Measurements from ENCODE around the gene GALNTL6.

Gene GALNTL6

DNA sequence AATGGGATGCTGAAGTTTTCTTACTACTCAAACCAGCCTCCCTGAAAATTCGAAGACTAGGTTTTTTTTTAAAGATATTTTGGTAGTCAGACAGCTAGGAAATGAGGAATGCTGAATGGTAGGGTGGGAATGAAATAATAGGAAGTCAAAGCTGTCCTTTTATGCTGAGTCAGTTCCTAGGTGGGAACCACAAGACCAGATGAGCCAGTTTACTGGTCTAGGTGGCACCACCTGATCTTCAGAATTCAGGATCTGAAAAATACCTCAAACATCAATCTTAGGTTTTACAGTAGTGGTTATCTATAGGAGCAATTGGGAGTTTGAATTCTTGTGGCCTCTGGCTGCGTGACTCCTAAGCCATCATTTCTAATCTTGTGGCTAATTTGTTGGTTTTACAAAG is 1172.3 kb downstream of the GALNTL6 start:
- Mint-ChIP-seq H3K9me3 (no peaks in the 10 kb centered on the region), H3K27me3 (ENCODE audit: low read depth) (no peaks in the 10 kb centered on the region), H3K27ac (no peak overlapping the region), H3K4me1 (ENCODE audit: low read depth) (no peaks in the 10 kb centered on the region), H3K36me3 (ENCODE audit: low read depth) (no peaks in the 10 kb centered on the region), H3K4me3 (no peak overlapping the region)
- no peak for DNase-seq (ENCODE audit: low spot score)

DNA sequence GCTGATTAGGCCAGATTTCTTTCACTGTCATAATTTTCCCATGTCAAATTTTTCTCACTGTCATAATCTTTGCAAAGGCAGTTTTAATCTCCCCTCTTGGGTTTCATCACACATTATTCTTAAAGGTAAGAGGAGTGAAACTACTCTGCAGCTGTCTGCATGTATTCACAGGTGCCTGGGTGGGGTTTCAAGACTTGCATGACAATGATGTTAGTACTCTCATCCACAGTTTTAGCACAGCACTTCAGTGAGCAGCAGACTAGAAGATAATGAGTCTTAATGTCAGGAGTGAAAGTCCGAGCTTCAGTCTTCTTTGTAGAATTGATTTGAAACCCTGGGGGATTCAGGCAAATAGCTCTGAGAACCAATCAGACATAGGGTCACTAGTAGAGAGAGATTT is 1172.9 kb downstream of the GALNTL6 start:
- Mint-ChIP-seq H3K27ac (no peak overlapping the region), H3K9me3 (no peaks in the 10 kb centered on the region), H3K4me3 (no peak overlapping the region), H3K4me1 (ENCODE audit: low read depth) (no peaks in the 10 kb centered on the region), H3K36me3 (ENCODE audit: low read depth) (no peaks in the 10 kb centered on the region), H3K27me3 (ENCODE audit: low read depth) (no peaks in the 10 kb centered on the region)
- no peak for DNase-seq (ENCODE audit: low spot score)

DNA sequence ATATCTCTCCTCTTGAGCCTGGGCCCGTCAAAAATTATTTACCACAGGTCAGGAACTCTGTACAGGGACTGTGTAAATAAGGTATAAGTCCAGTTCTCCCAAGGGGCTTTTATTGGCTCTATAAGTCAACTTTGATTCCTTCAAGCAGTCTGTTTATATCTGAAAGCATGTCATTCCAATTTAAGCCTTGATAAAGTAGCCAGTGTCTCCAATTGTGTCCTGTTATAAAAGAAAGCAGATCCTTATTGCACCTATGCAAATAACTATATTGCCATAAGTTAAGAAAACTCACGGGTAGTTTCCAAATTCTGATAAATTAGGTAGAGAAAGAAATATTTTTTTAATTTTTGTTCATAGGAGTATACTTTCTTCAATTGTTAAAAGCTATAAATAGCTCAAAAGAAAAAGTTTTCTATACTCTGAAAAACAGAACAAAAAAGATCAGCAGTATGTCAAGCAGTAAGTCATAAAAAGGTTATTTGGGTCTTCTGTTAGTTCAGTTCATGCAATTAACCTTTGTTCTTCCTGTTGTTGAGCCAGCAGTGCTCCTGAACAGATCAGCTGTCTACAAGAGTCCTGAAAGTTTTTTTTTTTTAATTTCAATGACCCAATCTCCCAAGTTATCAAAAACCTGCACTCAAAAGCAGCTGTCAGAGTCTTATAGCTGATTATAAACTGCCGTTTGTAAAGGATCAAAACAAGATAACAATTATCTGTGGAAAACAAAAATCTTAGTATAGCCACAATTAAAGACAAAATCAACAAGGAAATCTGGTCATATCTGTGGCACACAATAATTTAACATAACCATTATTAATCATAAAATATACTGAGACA is 1177.0 kb downstream of the GALNTL6 start:
- H3K27me3 Mint-ChIP-seq (ENCODE audit: low read depth): no peaks in the 10 kb centered on the region
- no peaks in the 10 kb centered on the region for H3K9me3 Mint-ChIP-seq
- DNase-seq (ENCODE audit: low spot score): no peak
- no peak overlapping the region for H3K4me3 Mint-ChIP-seq
- no peaks in the 10 kb centered on the region for H3K36me3 Mint-ChIP-seq (ENCODE audit: low read depth)
- H3K27ac Mint-ChIP-seq: no peak overlapping the region
- no peaks in the 10 kb centered on the region for H3K4me1 Mint-ChIP-seq (ENCODE audit: low read depth)

DNA sequence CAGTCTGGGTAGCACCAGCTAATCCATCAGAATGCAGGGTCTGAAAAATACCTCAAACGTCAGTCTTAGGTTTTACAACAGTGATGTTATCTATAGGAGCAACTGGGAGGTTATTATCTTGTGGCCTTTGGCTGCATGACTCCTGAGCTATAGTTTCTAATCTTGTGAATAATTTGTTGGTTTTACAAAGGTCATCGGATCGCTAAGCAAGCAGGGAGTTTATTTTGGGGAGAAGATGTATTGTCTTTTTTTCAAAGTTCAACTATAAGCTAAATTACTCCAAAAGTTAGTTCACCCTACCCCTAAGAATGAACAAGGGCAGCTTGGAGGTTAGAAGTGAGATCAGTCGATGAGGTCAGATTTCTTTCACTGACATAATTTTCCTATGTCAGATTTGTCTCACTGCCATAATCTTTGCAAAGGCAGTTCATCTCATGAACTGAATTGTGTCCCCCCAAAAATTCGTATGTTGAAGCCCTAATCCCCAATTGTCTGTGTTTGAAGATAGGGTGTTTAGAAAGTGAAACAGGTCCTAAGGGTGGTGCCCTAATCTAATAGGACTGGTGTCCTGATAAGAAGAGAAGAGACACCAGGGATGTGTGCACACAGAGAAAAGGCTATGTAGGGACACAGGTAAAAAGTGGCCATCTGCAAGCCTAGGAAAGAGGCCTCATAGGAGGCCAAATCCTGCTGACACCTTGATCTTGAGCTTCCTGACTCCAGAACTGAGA is 1179.6 kb downstream of the GALNTL6 start:
- no peaks in the 10 kb centered on the region for H3K27me3 Mint-ChIP-seq (ENCODE audit: low read depth)
- no peaks in the 10 kb centered on the region for H3K9me3 Mint-ChIP-seq
- H3K4me1 Mint-ChIP-seq (ENCODE audit: low read depth): no peaks in the 10 kb centered on the region
- no peak overlapping the region for H3K4me3 Mint-ChIP-seq
- H3K27ac Mint-ChIP-seq: no peak overlapping the region
- DNase-seq (ENCODE audit: low spot score): no peak
- no peaks in the 10 kb centered on the region for H3K36me3 Mint-ChIP-seq (ENCODE audit: low read depth)

DNA sequence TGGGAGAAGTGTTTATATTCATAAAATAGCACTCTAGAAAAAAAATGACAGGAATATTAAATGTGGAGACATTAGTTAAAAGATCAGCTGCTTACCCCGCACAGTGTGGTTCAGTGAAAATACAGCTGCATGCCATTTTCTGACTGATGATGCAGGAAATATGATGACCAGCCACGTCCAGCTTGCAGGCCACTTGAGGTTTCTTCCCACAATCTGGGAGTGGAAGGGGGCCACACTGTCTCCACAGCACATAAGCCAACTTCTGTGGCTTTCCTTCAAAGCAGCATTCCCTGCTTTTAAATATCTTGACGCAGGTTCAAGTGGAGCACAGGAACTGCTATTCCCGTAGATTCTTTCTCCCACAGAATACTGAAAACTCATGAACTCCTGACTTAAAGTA is 1182.0 kb downstream of the GALNTL6 start:
- Mint-ChIP-seq H3K4me1 (ENCODE audit: low read depth) (no peaks in the 10 kb centered on the region), H3K27me3 (ENCODE audit: low read depth) (no peaks in the 10 kb centered on the region), H3K4me3 (no peak overlapping the region), H3K9me3 (no peaks in the 10 kb centered on the region), H3K27ac (no peak overlapping the region), H3K36me3 (ENCODE audit: low read depth) (no peaks in the 10 kb centered on the region)
- DNase-seq (ENCODE audit: low spot score): no peak

DNA sequence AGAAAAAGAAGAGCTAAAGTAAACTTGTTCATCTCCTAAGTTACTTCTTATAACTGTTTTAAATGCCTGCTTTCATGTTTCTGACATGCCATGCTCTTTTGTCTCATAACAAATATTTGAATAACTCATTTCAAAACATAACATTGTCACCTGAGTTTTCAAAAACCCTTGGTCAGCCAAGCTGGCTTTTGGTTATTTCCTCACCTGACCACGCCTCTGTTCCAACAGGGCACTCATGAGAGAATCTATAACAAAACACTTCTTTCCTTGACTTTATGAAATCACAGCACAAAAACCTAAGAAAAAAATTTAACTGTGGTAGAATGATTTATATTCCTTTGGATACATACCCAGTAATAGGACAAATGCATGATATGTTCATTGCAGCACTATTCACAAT is 1182.5 kb downstream of the GALNTL6 start:
- Mint-ChIP-seq H3K27me3 (ENCODE audit: low read depth) (no peaks in the 10 kb centered on the region), H3K4me1 (ENCODE audit: low read depth) (no peaks in the 10 kb centered on the region), H3K36me3 (ENCODE audit: low read depth) (no peaks in the 10 kb centered on the region), H3K27ac (no peak overlapping the region), H3K4me3 (no peak overlapping the region), H3K9me3 (no peaks in the 10 kb centered on the region)
- no peak for DNase-seq (ENCODE audit: low spot score)

DNA sequence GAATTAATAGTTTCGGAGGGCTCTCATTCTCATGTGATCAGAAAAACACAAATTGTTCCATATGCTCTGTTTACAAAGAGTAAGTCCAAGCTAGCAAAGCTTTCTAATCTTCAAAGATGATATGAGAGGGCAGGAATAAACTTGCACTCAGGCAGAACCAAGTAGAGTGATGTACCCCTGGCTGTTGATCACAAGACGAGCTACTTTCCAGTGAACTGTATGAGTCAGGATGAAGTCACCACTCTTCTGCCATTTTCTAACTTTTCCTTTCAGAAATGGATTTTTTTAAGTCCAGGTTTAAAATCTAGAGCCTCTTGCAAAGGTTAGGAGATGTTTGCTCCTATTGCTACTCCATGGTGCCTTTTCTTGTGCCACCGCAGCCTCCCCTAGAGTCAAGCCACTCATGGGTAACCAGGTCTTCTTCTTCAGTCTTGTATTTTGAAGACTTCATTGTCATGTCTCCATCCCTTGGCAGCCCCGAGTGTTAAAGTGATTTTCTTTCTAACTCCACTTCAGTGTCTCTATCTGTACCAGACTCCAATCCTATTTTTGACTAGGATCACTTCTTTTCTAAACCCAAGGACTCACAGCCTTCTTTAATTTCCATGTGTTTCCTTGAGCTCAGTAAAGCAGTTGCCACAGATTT is 1183.5 kb downstream of the GALNTL6 start:
- Mint-ChIP-seq H3K9me3 (no peaks in the 10 kb centered on the region), H3K27me3 (ENCODE audit: low read depth) (no peaks in the 10 kb centered on the region), H3K4me3 (no peak overlapping the region), H3K27ac (no peak overlapping the region), H3K4me1 (ENCODE audit: low read depth) (no peaks in the 10 kb centered on the region), H3K36me3 (ENCODE audit: low read depth) (no peaks in the 10 kb centered on the region)
- no peak for DNase-seq (ENCODE audit: low spot score)

DNA sequence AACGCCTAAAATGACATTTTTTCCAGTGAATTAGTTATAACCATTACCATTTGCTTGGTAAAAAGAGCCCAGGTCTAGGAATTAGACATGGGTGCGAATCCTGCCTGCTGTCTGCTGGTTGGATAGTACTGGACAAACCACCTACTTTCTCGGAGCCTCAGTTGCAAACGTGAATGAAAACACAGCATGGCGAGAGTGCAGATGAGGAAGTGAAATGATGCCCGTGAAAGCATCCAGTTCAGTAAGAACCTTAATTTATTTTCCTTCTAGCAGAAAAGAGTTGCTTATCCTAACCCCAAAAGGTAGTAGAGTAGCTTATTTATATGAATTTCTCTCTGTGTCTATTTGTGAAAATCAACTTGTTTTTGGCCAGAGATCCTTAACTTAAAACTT is 1184.0 kb downstream of the GALNTL6 start:
- Mint-ChIP-seq H3K36me3 (ENCODE audit: low read depth) (no peaks in the 10 kb centered on the region), H3K27ac (no peak overlapping the region), H3K4me1 (ENCODE audit: low read depth) (no peaks in the 10 kb centered on the region), H3K9me3 (no peaks in the 10 kb centered on the region), H3K27me3 (ENCODE audit: low read depth) (no peaks in the 10 kb centered on the region), H3K4me3 (no peak overlapping the region)
- no peak for DNase-seq (ENCODE audit: low spot score)

DNA sequence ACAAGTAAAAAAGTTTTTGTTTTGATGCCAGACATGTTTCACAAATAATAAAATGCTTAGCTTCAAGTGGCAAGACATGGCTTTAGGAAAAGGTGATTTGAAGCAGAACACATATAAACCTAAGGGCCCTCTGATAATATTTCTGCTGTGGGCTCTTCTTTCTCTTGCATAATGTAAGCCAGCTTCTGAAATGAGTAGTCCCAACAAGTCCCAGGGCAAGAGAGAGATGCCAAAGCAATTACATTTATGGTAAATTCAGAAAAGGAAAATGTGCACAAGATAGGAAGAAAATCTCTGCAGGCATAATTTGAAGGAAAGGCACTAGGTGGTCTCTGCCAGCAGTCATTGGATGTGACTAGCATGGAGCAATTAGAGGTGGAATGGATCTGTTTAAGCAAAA is 1184.7 kb downstream of the GALNTL6 start:
- DNase-seq (ENCODE audit: low spot score): no peak
- H3K27ac Mint-ChIP-seq: no peak overlapping the region
- no peaks in the 10 kb centered on the region for H3K27me3 Mint-ChIP-seq (ENCODE audit: low read depth)
- H3K4me1 Mint-ChIP-seq (ENCODE audit: low read depth): no peaks in the 10 kb centered on the region
- no peak overlapping the region for H3K4me3 Mint-ChIP-seq
- H3K9me3 Mint-ChIP-seq: no peaks in the 10 kb centered on the region
- no peaks in the 10 kb centered on the region for H3K36me3 Mint-ChIP-seq (ENCODE audit: low read depth)

DNA sequence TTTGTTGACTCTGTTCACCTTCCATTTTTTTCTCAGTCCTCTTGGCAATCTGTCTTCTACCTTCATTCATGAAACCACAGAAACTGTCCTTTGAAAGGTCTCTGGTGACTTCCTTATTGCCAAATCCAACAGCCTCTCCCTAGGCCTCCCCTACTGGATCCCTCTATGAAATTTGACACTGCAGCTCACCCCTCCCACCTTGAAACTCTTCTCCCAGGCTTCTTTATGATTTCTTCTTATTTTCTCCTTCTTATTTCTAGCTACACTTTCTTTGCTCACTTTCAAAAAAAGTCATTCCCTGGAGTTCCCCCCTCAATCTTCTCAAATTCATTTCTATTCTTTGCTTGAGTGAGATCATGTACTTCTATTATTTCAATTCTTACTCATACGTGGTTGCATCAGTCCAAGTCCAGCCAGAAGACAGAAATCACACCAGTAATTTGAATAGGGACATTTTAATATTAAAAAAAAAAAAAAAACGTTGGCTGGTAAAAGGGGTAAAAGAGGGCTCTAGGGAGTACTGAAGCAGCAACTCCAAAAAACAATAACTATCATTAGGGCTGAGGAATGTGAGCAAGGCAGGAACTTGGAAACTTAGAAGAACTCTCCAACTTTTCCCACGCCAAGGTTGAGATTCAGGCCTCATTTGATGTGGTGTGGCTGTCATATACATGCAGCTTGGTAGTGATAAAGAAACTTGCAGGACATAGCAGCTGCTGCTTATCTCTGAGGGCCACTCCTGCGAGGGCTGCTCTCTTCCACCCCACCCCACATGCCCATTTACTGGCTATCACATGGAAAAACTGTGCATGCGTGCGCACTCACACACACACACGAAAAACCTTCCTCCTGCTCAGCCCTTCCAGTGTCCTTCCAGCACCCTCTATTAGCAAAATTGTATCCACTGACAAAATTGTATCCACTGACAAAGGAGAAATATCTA is 1185.6 kb downstream of the GALNTL6 start:
- Mint-ChIP-seq H3K27me3 (ENCODE audit: low read depth) (peaks cover 3% of the 10 kb centered on the region), H3K4me1 (ENCODE audit: low read depth) (no peaks in the 10 kb centered on the region), H3K27ac (no peak overlapping the region), H3K9me3 (no peaks in the 10 kb centered on the region), H3K4me3 (no peak overlapping the region), H3K36me3 (ENCODE audit: low read depth) (no peaks in the 10 kb centered on the region)
- DNase-seq (ENCODE audit: low spot score): no peak

DNA sequence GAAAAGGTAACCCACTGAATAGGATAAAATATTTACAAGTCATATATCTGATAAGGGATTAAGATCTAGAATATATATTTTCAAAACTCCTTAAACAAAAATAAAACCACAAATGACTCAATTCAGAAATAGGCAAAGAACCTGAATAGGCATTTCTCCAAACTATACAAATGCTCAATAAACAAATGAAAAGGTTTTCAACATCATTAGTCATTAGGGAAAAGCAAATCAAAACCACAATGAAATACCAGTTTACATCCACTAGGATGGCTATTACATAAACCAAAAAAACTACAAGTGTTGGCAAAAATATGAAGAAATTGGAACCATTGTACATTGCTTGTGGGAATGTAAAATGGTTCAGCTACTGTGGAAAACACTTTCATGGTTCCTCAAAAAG is 1188.4 kb downstream of the GALNTL6 start:
- H3K4me3 Mint-ChIP-seq: no peak overlapping the region
- H3K27ac Mint-ChIP-seq: no peak overlapping the region
- H3K27me3 Mint-ChIP-seq (ENCODE audit: low read depth): peaks cover 4% of the 10 kb centered on the region
- H3K36me3 Mint-ChIP-seq (ENCODE audit: low read depth): no peaks in the 10 kb centered on the region
- H3K4me1 Mint-ChIP-seq (ENCODE audit: low read depth): no peaks in the 10 kb centered on the region
- DNase-seq (ENCODE audit: low spot score): no peak
- H3K9me3 Mint-ChIP-seq: no peaks in the 10 kb centered on the region

DNA sequence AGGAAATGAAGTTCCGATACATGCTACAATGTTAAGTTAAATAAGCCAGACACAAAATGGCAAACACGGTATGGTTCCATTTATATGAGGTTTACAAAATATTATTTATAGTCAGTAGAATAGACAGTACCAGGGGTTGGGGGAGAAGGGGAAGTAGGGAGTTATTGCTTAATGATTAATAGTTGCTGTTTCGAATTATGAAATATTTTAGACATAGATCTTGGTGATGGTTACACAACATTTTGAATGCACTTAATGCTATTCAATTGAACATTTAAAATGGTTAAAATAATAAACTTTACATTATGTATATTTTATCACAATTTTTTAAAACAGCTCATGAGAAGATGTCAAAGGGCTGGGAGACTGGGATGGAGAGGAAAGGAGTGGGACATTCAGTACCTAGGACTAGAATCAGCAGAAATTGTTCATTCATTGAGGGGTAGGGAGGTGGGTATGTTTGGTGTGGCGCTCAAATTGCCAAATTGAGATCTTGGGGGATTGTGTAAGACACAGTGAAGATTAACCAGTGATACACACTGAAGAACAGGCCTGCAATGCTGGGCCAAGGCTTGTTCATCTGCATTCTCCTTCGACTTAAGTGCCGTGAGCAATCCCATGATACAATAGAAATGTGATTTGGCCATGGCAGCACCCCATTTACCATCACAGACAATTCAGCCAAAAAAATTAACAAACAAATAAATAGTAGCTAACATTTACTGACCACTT is 1189.8 kb downstream of the GALNTL6 start:
- no peak for DNase-seq (ENCODE audit: low spot score)
- Mint-ChIP-seq H3K27me3 (ENCODE audit: low read depth) (peaks cover 4% of the 10 kb centered on the region), H3K36me3 (ENCODE audit: low read depth) (no peaks in the 10 kb centered on the region), H3K9me3 (no peaks in the 10 kb centered on the region), H3K4me3 (no peak overlapping the region), H3K27ac (no peak overlapping the region), H3K4me1 (ENCODE audit: low read depth) (no peaks in the 10 kb centered on the region)

Data from T-helper 2 cell treated with Interferon-gamma antibody and Interleukin-4, amounts not matched to agents 5 μg/mL and 100 μg/mL, for 36 hours (primary cell).